ENCODE measurements around the gene NAIF1.

The NAIF1 gene

GRCh38 chr9:128062846-128063831, 4.0 kb downstream of the NAIF1 start:
- H3K9me3 Mint-ChIP-seq, result no peaks in the 10 kb centered on the region
- H3K4me1 Mint-ChIP-seq, result peaks cover 49% of the 10 kb centered on the region
- no peak overlapping the region for H3K27ac Mint-ChIP-seq
- H3K36me3 Mint-ChIP-seq (ENCODE audit: low read depth), result peaks cover 4% of the 10 kb centered on the region
- no peak overlapping the region for H3K4me3 Mint-ChIP-seq
- DNase-seq (no peak), ATAC-seq (no peak)
- H3K27me3 Mint-ChIP-seq, result no peaks in the 10 kb centered on the region

GRCh38 chr9:128062279-128062678, 4.8 kb downstream of the NAIF1 start:
- Mint-ChIP-seq H3K27me3 (no peaks in the 10 kb centered on the region), H3K36me3 (ENCODE audit: low read depth) (peaks cover 4% of the 10 kb centered on the region), H3K4me3 (no peak overlapping the region), H3K4me1 (peaks cover 49% of the 10 kb centered on the region), H3K9me3 (no peaks in the 10 kb centered on the region), H3K27ac (peak overlapping the region; percentile 38)
- ATAC-seq (no peak), DNase-seq (no peak)

DNA sequence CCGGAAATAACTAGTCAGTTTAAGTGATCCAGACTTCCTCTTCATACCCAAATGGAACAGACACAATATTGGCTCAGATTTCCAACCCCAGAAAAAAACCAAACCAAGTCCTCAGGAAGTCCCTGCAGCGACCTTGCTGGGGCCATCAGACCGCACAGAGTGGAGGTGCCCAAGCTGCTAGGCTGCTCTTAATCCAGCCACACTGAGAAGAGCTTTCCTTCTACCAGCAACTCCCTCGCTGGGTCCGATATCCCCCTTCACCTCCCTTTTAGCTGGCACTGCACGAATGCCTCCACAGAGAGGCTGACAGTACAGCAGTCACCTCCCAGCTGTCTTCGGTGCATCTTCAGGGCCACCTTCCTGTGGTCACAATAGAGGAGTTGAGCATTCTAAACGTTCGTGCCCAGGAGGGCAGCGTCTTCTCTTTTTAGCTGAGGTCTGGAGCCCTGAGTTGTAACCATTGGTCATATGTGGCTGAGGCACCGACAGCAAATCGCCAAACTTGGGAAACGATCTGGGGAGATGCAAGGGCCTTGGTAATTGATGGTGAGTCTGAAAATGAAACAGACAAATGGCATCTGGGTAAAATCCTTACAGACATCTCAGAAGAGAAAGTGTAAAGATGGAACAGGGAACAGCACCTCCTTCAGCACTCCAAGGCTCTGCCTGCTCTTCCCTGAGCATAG, 5.7 kb downstream of the NAIF1 start:
- Mint-ChIP-seq H3K4me3 (peak overlapping the region; percentile 47), H3K27ac (peak overlapping the region; percentile 38), H3K4me1 (peaks cover 48% of the 10 kb centered on the region), H3K36me3 (ENCODE audit: low read depth) (peaks cover 4% of the 10 kb centered on the region), H3K9me3 (no peaks in the 10 kb centered on the region), H3K27me3 (no peaks in the 10 kb centered on the region)
- DNase-seq (peak; percentile 18), ATAC-seq (peak; percentile 63)

DNA sequence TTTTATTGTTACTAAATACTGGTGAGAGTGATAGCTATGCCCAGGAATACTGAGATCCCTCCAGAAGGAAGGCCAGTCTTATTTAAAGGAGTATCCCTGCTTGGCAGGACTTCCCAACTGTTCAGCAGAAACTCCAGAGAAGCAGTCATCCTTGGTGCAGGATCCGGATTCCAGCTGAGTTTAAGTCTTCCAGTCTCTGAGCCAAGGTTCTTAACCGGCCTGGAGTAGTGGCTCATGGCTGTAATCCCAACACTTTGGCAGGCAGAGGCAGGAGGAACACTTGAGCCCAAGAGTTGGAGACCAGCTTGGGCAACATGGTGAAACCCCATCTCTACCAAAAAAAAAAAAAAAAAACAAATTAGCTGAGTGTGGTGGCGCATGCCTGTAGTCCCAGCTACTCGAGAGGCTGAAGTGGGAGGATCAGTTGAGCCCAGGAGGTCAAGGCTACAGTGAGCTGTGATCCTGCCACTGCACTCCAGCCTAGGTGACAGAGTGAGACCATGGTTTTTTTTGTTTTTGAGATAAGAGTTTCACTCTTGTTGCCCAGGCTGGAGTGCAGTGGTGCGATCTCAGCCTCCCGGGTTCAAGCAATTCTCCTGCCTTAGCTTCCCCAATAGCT, 7.6 kb downstream of the NAIF1 start:
- Mint-ChIP-seq H3K27me3 (no peaks in the 10 kb centered on the region), H3K9me3 (no peaks in the 10 kb centered on the region), H3K36me3 (ENCODE audit: low read depth) (peaks cover 4% of the 10 kb centered on the region), H3K4me3 (no peak overlapping the region), H3K4me1 (peaks cover 32% of the 10 kb centered on the region), H3K27ac (no peak overlapping the region)
- no peak for DNase-seq
- ATAC-seq, result no peak

- ATAC-seq (no peak), DNase-seq (no peak)
- Mint-ChIP-seq H3K27ac (no peak overlapping the region), H3K36me3 (ENCODE audit: low read depth) (peaks cover 2% of the 10 kb centered on the region), H3K27me3 (no peaks in the 10 kb centered on the region), H3K4me1 (peaks cover 22% of the 10 kb centered on the region), H3K4me3 (no peak overlapping the region), H3K9me3 (no peaks in the 10 kb centered on the region)
Measured at GRCh38 chr9:128057724-128058409, 9.3 kb downstream of the NAIF1 start.

- peaks cover under 1% of the 10 kb centered on the region for H3K36me3 Mint-ChIP-seq (ENCODE audit: low read depth)
- DNase-seq (no peak), ATAC-seq (no peak)
- H3K4me3 Mint-ChIP-seq, result no peak overlapping the region
- no peaks in the 10 kb centered on the region for H3K9me3 Mint-ChIP-seq
- H3K27me3 Mint-ChIP-seq, result no peaks in the 10 kb centered on the region
- no peak overlapping the region for H3K27ac Mint-ChIP-seq
- H3K4me1 Mint-ChIP-seq, result peaks cover 15% of the 10 kb centered on the region
Measured at GRCh38 chr9:128056887-128057723, 10.0 kb downstream of the NAIF1 start.

GRCh38 chr9:128056086-128056485, 11.0 kb downstream of the NAIF1 start:
- H3K27ac Mint-ChIP-seq, result no peak overlapping the region
- H3K4me3 Mint-ChIP-seq, result no peak overlapping the region
- H3K36me3 Mint-ChIP-seq (ENCODE audit: low read depth), result no peaks in the 10 kb centered on the region
- H3K27me3 Mint-ChIP-seq, result no peaks in the 10 kb centered on the region
- no peak for ATAC-seq
- H3K4me1 Mint-ChIP-seq, result peaks cover 5% of the 10 kb centered on the region
- no peak for DNase-seq
- H3K9me3 Mint-ChIP-seq, result no peaks in the 10 kb centered on the region

GRCh38 chr9:128055344-128056040, 11.6 kb downstream of the NAIF1 start:
- DNase-seq, result no peak
- H3K27ac Mint-ChIP-seq, result no peak overlapping the region
- no peaks in the 10 kb centered on the region for H3K27me3 Mint-ChIP-seq
- no peak for ATAC-seq
- peaks cover 1% of the 10 kb centered on the region for H3K4me1 Mint-ChIP-seq
- H3K36me3 Mint-ChIP-seq (ENCODE audit: low read depth), result no peaks in the 10 kb centered on the region
- H3K9me3 Mint-ChIP-seq, result no peaks in the 10 kb centered on the region
- H3K4me3 Mint-ChIP-seq, result no peak overlapping the region

GRCh38 chr9:128054087-128054486, 13.0 kb downstream of the NAIF1 start:
- no peaks in the 10 kb centered on the region for H3K9me3 Mint-ChIP-seq
- no peaks in the 10 kb centered on the region for H3K36me3 Mint-ChIP-seq (ENCODE audit: low read depth)
- H3K4me1 Mint-ChIP-seq, result peaks cover 1% of the 10 kb centered on the region
- no peak overlapping the region for H3K4me3 Mint-ChIP-seq
- H3K27me3 Mint-ChIP-seq, result no peaks in the 10 kb centered on the region
- ATAC-seq (no peak), DNase-seq (no peak)
- H3K27ac Mint-ChIP-seq, result no peak overlapping the region

DNA sequence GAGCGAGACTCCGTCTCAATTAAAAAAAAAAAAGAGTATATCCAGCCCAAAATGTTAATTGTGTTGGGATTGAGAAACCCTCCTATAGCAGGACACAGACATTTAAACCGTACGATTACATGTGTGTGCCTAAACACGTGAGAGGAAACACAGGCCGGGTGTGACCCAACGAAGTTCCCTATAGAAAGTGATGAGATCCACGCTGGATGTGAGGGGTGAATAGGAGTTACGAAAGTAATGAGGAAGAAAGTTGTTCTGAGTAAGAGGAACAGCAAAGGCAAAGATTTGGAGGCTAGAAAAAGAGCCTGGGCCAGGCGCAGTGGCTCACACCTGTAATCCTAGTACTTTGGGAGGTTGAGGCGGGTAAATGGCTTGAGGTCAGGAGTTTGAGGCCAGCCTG, 13.6 kb downstream of the NAIF1 start:
- ATAC-seq (no peak), DNase-seq (no peak)
- no peak overlapping the region for H3K27ac Mint-ChIP-seq
- no peaks in the 10 kb centered on the region for H3K36me3 Mint-ChIP-seq (ENCODE audit: low read depth)
- H3K4me1 Mint-ChIP-seq, result peaks cover 1% of the 10 kb centered on the region
- no peak overlapping the region for H3K4me3 Mint-ChIP-seq
- H3K9me3 Mint-ChIP-seq, result no peaks in the 10 kb centered on the region
- H3K27me3 Mint-ChIP-seq, result peaks cover 1% of the 10 kb centered on the region

GRCh38 chr9:128051932-128052709, 15.0 kb downstream of the NAIF1 start:
- H3K4me3 Mint-ChIP-seq, result no peak overlapping the region
- ATAC-seq, result no peak
- no peaks in the 10 kb centered on the region for H3K36me3 Mint-ChIP-seq (ENCODE audit: low read depth)
- H3K27me3 Mint-ChIP-seq, result peaks cover 2% of the 10 kb centered on the region
- H3K9me3 Mint-ChIP-seq, result no peaks in the 10 kb centered on the region
- DNase-seq, result no peak
- no peak overlapping the region for H3K27ac Mint-ChIP-seq
- H3K4me1 Mint-ChIP-seq, result peaks cover 1% of the 10 kb centered on the region

DNA sequence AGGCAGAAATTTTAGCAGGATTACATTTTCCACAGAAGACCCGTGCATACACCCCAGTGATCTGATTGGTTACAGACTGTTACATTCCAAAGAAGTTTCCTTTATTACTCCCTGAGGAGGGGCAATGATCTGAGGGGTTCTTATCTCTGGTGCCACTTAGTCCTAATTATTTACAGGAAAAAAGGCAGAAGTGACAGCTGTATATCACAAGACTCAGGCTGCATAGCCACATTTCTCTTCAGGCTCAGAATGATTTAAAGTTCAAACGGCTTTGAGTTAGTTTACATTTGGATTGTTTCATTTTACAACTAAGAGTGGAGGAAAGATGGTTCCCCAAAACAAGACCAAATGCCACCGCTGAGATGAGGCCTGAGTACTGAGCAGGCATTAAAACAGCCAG, 17.3 kb downstream of the NAIF1 start:
- H3K4me1 Mint-ChIP-seq, result peaks cover 1% of the 10 kb centered on the region
- H3K27ac Mint-ChIP-seq, result no peak overlapping the region
- no peak overlapping the region for H3K4me3 Mint-ChIP-seq
- ATAC-seq (no peak), DNase-seq (no peak)
- peaks cover 2% of the 10 kb centered on the region for H3K27me3 Mint-ChIP-seq
- no peaks in the 10 kb centered on the region for H3K9me3 Mint-ChIP-seq
- no peaks in the 10 kb centered on the region for H3K36me3 Mint-ChIP-seq (ENCODE audit: low read depth)

GRCh38 chr9:128048663-128049062, 18.5 kb downstream of the NAIF1 start:
- H3K27ac Mint-ChIP-seq, result no peak overlapping the region
- H3K9me3 Mint-ChIP-seq, result no peaks in the 10 kb centered on the region
- no peaks in the 10 kb centered on the region for H3K4me1 Mint-ChIP-seq
- ATAC-seq (peak; percentile 76), DNase-seq (no peak)
- peaks cover 2% of the 10 kb centered on the region for H3K27me3 Mint-ChIP-seq
- no peak overlapping the region for H3K4me3 Mint-ChIP-seq
- no peaks in the 10 kb centered on the region for H3K36me3 Mint-ChIP-seq (ENCODE audit: low read depth)

Measured in activated naive CD8-positive, alpha-beta T cell treated with anti-CD3 and anti-CD28 coated beads, Interleukin-2, amount 50 U/mL, for 24 hours (primary cell).